Lung microvascular endothelial cell (primary cell): ENCODE measurements around the gene RAB8A. TPM values are rescaled to one million over a fixed set of nuclear protein-coding genes. Genes with fewer than 3 reads are reported as not detected.
"Not testable (repeated sequence)": the region's sequence is repeated elsewhere in the genome, so short reads cannot be mapped to it uniquely, and the experiment has no call there.

Source experiments
- DNase-seq, 2 donors: peaks; one replicate each; pipeline versions ENCODE4 v3.0.0 to v3.0.0-alpha.2; 2010; ENCODE audit warnings: low read depth in 2 of 2
- total RNA-seq: library from RNA; depleted of rRNA; stranded (reverse); fragments of >200 nt; gene quantifications from 2 replicates; pipeline ENCODE4 v1.2.1, GENCODE V29; 2014

RAB8A gene
- total RNA-seq, 1 donor from 2014 or later: 114 TPM

GRCh38 chr19:16170134-16170533 lies 58.4 kb downstream of the RAB8A start:
- no peak for DNase-seq

DNA sequence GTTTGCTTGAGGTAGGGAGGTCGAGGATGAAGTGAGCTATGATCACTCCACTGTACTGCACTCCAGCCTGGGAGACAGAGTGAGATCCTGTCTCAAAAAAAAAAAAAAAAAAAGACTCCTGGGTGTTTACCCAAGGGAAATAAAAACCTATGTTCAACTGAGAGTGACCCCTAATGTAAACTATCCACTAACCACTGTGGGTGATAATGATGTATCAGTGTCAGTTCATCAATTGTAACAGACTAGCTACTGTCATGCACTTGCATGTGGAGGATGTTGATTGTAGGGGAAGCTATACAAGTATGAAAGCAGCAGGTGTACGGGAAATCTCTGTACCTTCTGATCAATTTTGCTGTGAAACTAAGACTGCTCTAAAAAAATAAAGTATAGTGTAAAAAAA lies 64.3 kb downstream of the RAB8A start:
- no peak for DNase-seq

GRCh38 chr19:16178866-16179265 lies 67.2 kb downstream of the RAB8A start:
- DNase-seq: not testable (repeated sequence)

DNA sequence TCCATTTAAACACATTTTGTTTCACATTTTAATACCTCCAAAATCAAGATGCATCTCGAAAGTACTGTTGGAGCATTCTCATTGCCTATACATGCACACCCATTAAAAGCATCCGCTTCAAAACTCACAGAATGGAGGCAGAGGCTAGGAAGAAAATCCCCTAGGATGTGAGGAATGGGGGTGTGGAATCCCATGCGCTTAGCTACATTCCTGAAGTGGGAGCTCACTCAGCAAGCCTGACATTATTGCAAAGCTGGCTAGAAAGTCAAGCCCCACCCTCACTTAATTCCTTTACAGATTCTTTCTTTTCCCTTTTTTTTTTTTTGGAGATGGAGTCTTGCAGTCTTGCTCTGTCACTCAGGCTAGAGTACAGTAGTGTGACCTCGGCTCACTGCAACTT lies 68.9 kb downstream of the RAB8A start:
- no peak for DNase-seq

Other genes with a start within 250 kb of the RAB8A start
- 0.22 TPM in 1 of 2 replicates, not detected in the other for gene CYP4F2, start 213.8 kb upstream of the RAB8A start, total RNA-seq
- not detected in 2 replicates for gene CYP4F11, start 177.4 kb upstream of the RAB8A start, total RNA-seq
- not detected in 2 replicates for gene OR10H4, start 162.9 kb upstream of the RAB8A start, total RNA-seq
- gene TPM4, start 35.4 kb upstream of the RAB8A start, total RNA-seq: 301 and 363 TPM in 2 replicates
- not detected in 2 replicates for gene HSH2D, start 31.8 kb downstream of the RAB8A start, total RNA-seq
- gene CIB3, start 61.6 kb downstream of the RAB8A start, total RNA-seq: not detected in 2 replicates
- 100 and 119 TPM in 2 replicates for gene FAM32A, start 73.5 kb downstream of the RAB8A start, total RNA-seq
- 47.7 and 59.3 TPM in 2 replicates for gene AP1M1, start 86.0 kb downstream of the RAB8A start, total RNA-seq
- gene KLF2, start 212.9 kb downstream of the RAB8A start, total RNA-seq: 2.6 and 10.1 TPM in 2 replicates